Neuronal stem cell (in vitro differentiated cells): ENCODE measurements around the gene COL6A2.
A peak's percentile ranks its signal among the peaks of the same experiment; 100 is the strongest.

Source experiments
- DNase-seq: peaks from one replicate; pipeline ENCODE4 v3.0.0-alpha.2; 2013; ENCODE audit warnings: low spot score
- H2AFZ ChIP-seq: one replicate; pipeline ENCODE4 v1.6.1; 2013; ENCODE audit warnings: mild to moderate bottlenecking, low read length, inconsistent platforms
- H2AK5ac ChIP-seq: 2 replicates; pipeline ENCODE4 v1.6.1; 2013; ENCODE audit warnings: low read depth, mild to moderate bottlenecking, inconsistent platforms, low read length, moderate library complexity, mixed read lengths
- H2BK120ac ChIP-seq: 2 replicates; pipeline ENCODE4 v1.6.1; 2013; ENCODE audit warnings: low read depth, mild to moderate bottlenecking, inconsistent platforms, low read length, moderate library complexity, mixed read lengths
- H2BK12ac ChIP-seq: one replicate; pipeline ENCODE4 v1.6.1; 2013; ENCODE audit warnings: low read length, inconsistent platforms
- H2BK15ac ChIP-seq: 2 replicates; pipeline ENCODE4 v1.6.1; 2013; ENCODE audit warnings: mild to moderate bottlenecking, low read length, inconsistent platforms, mixed read lengths
- H2BK5ac ChIP-seq: one replicate; pipeline ENCODE4 v1.6.1; 2013; ENCODE audit warnings: inconsistent platforms, mild to moderate bottlenecking, low read length, moderate library complexity
- H3K14ac ChIP-seq: one replicate; pipeline ENCODE4 v1.6.1; 2013; ENCODE audit warnings: low read length, inconsistent platforms
- H3K18ac ChIP-seq: 2 replicates; pipeline ENCODE4 v1.6.1; 2013; ENCODE audit warnings: low read length, inconsistent platforms
- H3K23ac ChIP-seq: 2 replicates; pipeline ENCODE4 v1.6.1; 2013; ENCODE audit warnings: low read depth, mild to moderate bottlenecking, mixed read lengths, low read length, inconsistent platforms; ENCODE audit not compliant: poor library complexity
- H3K27ac ChIP-seq: replicated peaks from 3 replicates; pipeline ENCODE4 v1.5.1; 2013; ENCODE audit warnings: low read length, inconsistent platforms
- H3K27me3 ChIP-seq, 3 experiments: 2 replicates each; pipeline ENCODE4 v1.6.1; 2013; ENCODE audit warnings: low read length in 3 of 3, mild to moderate bottlenecking in 2 of 3, inconsistent platforms in 1 of 3, low read depth in 1 of 3, mixed read lengths in 1 of 3, moderate library complexity in 1 of 3; ENCODE audit not compliant: control insufficient read depth in 3 of 3, insufficient read depth in 3 of 3
- H3K36me3 ChIP-seq, 2 donors: replicated peaks in 1 of 2; 2 replicates each; pipeline ENCODE4 v1.6.1; 2013; ENCODE audit warnings: low read length in 2 of 2; ENCODE audit not compliant: control insufficient read depth in 2 of 2, insufficient read depth in 2 of 2
- H3K4ac ChIP-seq: 2 replicates; pipeline ENCODE4 v1.6.1; 2013; ENCODE audit warnings: inconsistent platforms, mild to moderate bottlenecking, low read length, moderate library complexity
- H3K4me1 ChIP-seq, 2 donors: 1 replicate in 1 of 2; 2 replicates in 1 of 2; pipeline ENCODE4 v1.6.1; 2013; ENCODE audit warnings: low read length in 2 of 2, low read depth in 1 of 2; ENCODE audit not compliant: control insufficient read depth in 2 of 2, insufficient read depth in 1 of 2
- H3K4me2 ChIP-seq: one replicate; pipeline ENCODE4 v1.6.1; 2013; ENCODE audit warnings: mild to moderate bottlenecking, low read length, inconsistent platforms; ENCODE audit not compliant: insufficient read depth, poor library complexity, severe bottlenecking
- H3K4me3 ChIP-seq, 2 donors: 2 replicates each; pipeline ENCODE4 v1.5.1; 2013; ENCODE audit warnings: low read length in 2 of 2, mild to moderate bottlenecking in 2 of 2, inconsistent platforms in 1 of 2, moderate library complexity in 1 of 2
- H3K79me1 ChIP-seq: one replicate; pipeline ENCODE4 v1.6.1; 2013; ENCODE audit warnings: low read depth, mild to moderate bottlenecking, inconsistent platforms, low read length, moderate library complexity
- H3K9ac ChIP-seq: one replicate; pipeline ENCODE4 v1.6.1; 2013; ENCODE audit warnings: mild to moderate bottlenecking, low read depth, low read length, inconsistent platforms; ENCODE audit not compliant: poor library complexity
- H3K9me3 ChIP-seq, 2 donors: replicated peaks in 1 of 2; 2 replicates each; pipeline versions ENCODE3 to v1.6.1; 2013; ENCODE audit warnings: low read length in 2 of 2, mild to moderate bottlenecking in 2 of 2, inconsistent platforms in 1 of 2, low read depth in 1 of 2, mixed read lengths in 1 of 2, moderate library complexity in 1 of 2; ENCODE audit not compliant: control insufficient read depth in 2 of 2, insufficient read depth in 1 of 2
- H4K8ac ChIP-seq: one replicate; pipeline ENCODE4 v1.6.1; 2013; ENCODE audit warnings: low read depth, mild to moderate bottlenecking, inconsistent platforms, low read length, moderate library complexity
- H4K91ac ChIP-seq: one replicate; pipeline ENCODE4 v1.6.1; 2013; ENCODE audit warnings: low read length, low read depth, mild to moderate bottlenecking, inconsistent platforms; ENCODE audit not compliant: poor library complexity
- WGBS, 2 donors: extraction: QIAGEN DNeasy Blood & Tissue Kit; methylation state at CpG; one replicate each; pipeline ENCODE4 v1.1.7; 2013; ENCODE audit warnings: missing lambda C conversion rate in 2 of 2, mixed read lengths in 1 of 2; ENCODE audit not compliant: insufficient read length in 2 of 2, insufficient replicate concordance in 1 of 2; ENCODE audit errors: extremely low coverage in 2 of 2; 5-methylcytosine and 5-hydroxymethylcytosine counted together

COL6A2 gene

GRCh38 chr21:46122237-46122671 lies 24.3 kb downstream of the COL6A2 start:
- no peak overlapping the region for H2BK5ac ChIP-seq
- H3K14ac ChIP-seq, result no peak overlapping the region
- no peak overlapping the region for H4K91ac ChIP-seq
- no peak overlapping the region for H3K23ac ChIP-seq
- no peak overlapping the region for H2AFZ ChIP-seq
- H3K27ac ChIP-seq, result no peak overlapping the region
- H3K27me3 ChIP-seq, result no peaks in the 10 kb centered on the region
- DNase-seq, result no peak
- no peak overlapping the region for H2AK5ac ChIP-seq
- no peaks in the 10 kb centered on the region for H3K36me3 ChIP-seq
- H3K79me1 ChIP-seq, result peaks cover 3% of the 10 kb centered on the region
- H3K9ac ChIP-seq, result no peak overlapping the region
- no CpG with 5 or more reads among the region's 12 CpGs for WGBS, 2 donors
- no peaks in the 10 kb centered on the region for H3K9me3 ChIP-seq
- H2BK120ac ChIP-seq, result no peak overlapping the region
- H2BK15ac ChIP-seq, result no peak overlapping the region
- no peak overlapping the region for H3K4me2 ChIP-seq
- H3K4me3 ChIP-seq, result no peak overlapping the region
- no peak overlapping the region for H4K8ac ChIP-seq
- no peaks in the 10 kb centered on the region for H3K4me1 ChIP-seq
- H3K4ac ChIP-seq, result no peak overlapping the region
- no peak overlapping the region for H2BK12ac ChIP-seq
- H3K18ac ChIP-seq, result no peak overlapping the region

DNA sequence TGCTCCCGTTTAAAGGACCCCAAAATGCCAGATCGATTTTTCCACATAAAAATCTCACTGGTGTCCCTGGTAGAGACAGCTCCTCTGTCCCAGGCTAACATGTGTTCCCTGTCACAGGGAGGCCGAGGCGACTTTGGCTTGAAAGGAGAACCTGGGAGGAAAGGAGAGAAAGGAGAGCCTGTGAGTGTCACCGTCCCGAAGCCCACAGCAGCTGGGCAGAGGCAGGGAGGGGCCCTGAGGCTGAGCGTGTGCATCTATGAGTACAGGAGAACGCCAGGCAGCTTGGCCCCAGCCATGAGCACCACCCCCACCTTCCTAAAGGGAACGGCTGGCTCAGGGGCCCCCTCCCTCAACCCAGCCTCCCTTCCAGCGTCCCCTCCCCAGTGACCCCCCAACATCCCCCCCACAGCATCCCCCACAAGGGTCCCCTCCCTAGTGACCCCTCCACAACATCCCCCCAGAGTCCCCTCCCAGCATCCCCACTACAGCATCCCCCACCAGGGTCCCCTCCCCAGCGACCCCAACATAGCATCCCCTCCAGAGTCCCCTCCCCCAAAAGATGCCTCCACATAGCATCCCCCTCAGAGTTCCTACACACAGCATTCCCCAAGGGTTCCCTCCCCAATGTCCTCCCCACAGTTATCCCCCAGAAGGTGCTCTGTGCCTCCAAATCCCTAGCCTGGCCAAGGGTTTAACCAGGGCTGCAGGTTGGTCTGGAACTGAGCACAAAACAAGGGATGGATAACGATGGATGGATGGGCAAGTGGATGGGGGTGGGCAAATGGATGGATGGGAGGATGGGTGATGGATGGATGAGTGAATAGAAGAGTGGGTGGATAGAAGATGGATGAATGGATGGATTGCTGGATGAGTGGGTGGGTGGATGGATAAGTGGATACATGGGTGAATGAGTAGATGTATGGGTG lies 25.1 kb downstream of the COL6A2 start:
- no peak for DNase-seq
- Histone ChIP-seq H3K14ac (no peak overlapping the region), H3K4me1 (no peaks in the 10 kb centered on the region), H3K23ac (no peak overlapping the region), H2BK120ac (no peak overlapping the region), H3K9me3 (no peaks in the 10 kb centered on the region), H2BK12ac (no peak overlapping the region), H2BK5ac (no peak overlapping the region), H3K27me3 (no peaks in the 10 kb centered on the region), H3K18ac (peak overlapping the region; percentile 38), H3K9ac (no peak overlapping the region), H4K91ac (no peak overlapping the region), H2BK15ac (no peak overlapping the region), H2AFZ (no peak overlapping the region), H4K8ac (no peak overlapping the region), H3K27ac (no peak overlapping the region), H3K4me3 (no peak overlapping the region), H3K4ac (no peak overlapping the region), H3K36me3 (no peaks in the 10 kb centered on the region), H3K4me2 (no peak overlapping the region), H3K79me1 (peaks cover 3% of the 10 kb centered on the region), H2AK5ac (no peak overlapping the region)
- WGBS, 2 donors, result no CpG with 5 or more reads among the region's 12 CpGs

DNA sequence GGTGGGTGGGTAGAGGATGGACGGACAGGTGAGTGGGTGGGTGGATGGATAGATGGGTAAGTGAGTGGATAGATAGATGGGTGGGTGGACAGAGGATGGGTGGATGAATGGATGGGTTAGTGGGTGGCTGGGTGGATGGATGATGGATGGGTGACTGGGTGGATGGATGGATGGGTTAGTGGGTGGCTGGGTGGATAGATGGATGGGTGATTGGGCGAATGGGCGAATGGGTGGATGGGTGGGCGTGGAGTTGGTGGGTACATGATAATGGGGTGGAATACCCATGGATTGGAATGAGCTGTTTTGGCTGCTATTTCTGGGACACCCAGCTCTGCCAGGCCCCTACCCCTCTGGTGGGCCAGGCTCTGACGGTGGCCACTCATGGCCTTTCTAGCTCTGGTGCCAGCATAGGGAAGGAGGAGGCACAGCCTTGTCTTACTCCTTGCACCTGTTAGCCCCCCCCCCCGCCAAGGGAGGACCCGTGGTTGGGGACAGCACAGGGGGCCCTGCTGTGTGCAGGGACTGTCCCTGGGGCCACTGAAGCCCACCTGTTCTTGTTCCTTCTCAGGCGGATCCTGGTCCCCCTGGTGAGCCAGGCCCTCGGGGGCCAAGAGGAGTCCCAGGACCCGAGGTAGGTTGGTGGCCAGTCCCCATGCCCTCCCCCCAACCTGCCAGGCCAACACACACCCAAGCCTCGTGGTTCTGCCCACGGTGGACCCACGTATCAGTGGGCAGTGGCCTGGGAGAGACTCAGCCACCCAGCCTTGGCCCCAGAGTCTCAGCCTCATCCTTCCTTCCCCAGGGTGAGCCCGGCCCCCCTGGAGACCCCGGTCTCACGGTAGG lies 26.4 kb downstream of the COL6A2 start:
- H2BK12ac ChIP-seq, result no peak overlapping the region
- H3K18ac ChIP-seq, result no peak overlapping the region
- H3K27ac ChIP-seq, result no peak overlapping the region
- H3K9ac ChIP-seq, result no peak overlapping the region
- H2BK120ac ChIP-seq, result no peak overlapping the region
- H3K14ac ChIP-seq, result no peak overlapping the region
- no peak overlapping the region for H3K23ac ChIP-seq
- WGBS, 2 donors, result 100% methylated on average over 1 to 3 of the region's 16 CpGs
- H4K91ac ChIP-seq, result no peak overlapping the region
- no peak overlapping the region for H2AFZ ChIP-seq
- no peak overlapping the region for H2BK15ac ChIP-seq
- peaks cover 3% of the 10 kb centered on the region for H3K79me1 ChIP-seq
- peaks cover 0 to 9% of the 10 kb centered on the region in 2 donors for H3K4me1 ChIP-seq
- H2AK5ac ChIP-seq, result peak overlapping the region; percentile 49
- no peak overlapping the region for H3K4ac ChIP-seq
- H4K8ac ChIP-seq, result no peak overlapping the region
- no peak overlapping the region for H3K4me3 ChIP-seq
- H2BK5ac ChIP-seq, result no peak overlapping the region
- no peaks in the 10 kb centered on the region for H3K9me3 ChIP-seq
- no peak overlapping the region for H3K4me2 ChIP-seq
- no peak for DNase-seq
- H3K36me3 ChIP-seq, result no peaks in the 10 kb centered on the region
- H3K27me3 ChIP-seq, result no peaks in the 10 kb centered on the region
